Colonic mucosa (tissue), 4 donors: ENCODE data around the gene CUX1. TPM values are rescaled to one million over a fixed set of nuclear protein-coding genes. Genes with fewer than 3 reads are reported as not detected.
"Not testable (repeated sequence)": the region's sequence is repeated elsewhere in the genome, so short reads cannot be mapped to it uniquely, and the experiment has no call there.

Source experiments
- DNase-seq: peaks from one replicate; pipeline ENCODE4 v3.0.0-alpha.2; 2020
- H3K27ac ChIP-seq: fragments of 200-600 bp; one replicate; pipeline ENCODE4 v1.8.0; 2021
- H3K27me3 ChIP-seq: fragments of 200-600 bp; one replicate; pipeline ENCODE4 v1.8.0; 2021
- H3K36me3 ChIP-seq: fragments of 200-600 bp; one replicate; pipeline ENCODE4 v1.8.0; 2021
- H3K4me1 ChIP-seq: fragments of 200-600 bp; one replicate; pipeline ENCODE4 v1.8.0; 2021; ENCODE audit warnings: mild to moderate bottlenecking
- H3K4me3 ChIP-seq: fragments of 200-600 bp; one replicate; pipeline ENCODE4 v1.8.0; 2021
- H3K9ac ChIP-seq, 2 donors: one replicate each; pipeline ENCODE4 v1.7.0; 2013; ENCODE audit warnings: control low read depth in 2 of 2, low read depth in 2 of 2, low read length in 2 of 2
- H3K9me3 ChIP-seq: fragments of 200-600 bp; one replicate; pipeline ENCODE4 v1.8.0; 2021
- intact Hi-C: fragments of 100-400 bp; cut with DNase I; formaldehyde crosslinking; loops from one replicate; pipeline ENCODE4 v1.14.1; 2022
- total RNA-seq, 2 donors: library from RNA; stranded (reverse); fragmentation: NEBNext Ultra II Directional in 1 of 2; extraction: Animal tissue kit (Norgen Biotek cat#: 25700) in 1 of 2; gene quantifications; one replicate each; pipeline ENCODE4 v1.2.1, GENCODE V29; 2021
- TF ChIP-seq, protein P1 (sequence below): fragments of 200-600 bp; IDR thresholded peaks from one replicate; pipeline ENCODE4 v1.8.0; 2022; ENCODE audit warnings: antibody characterized with exemption, mild to moderate bottlenecking
- donor health status: healthy.
- donor health status: DM: no; HTN: no; CAD: no.
- donor health status: DM: no; HTN: no; CAD: no.

The CUX1 gene
- total RNA-seq, 2 donors from 2014 or later, result 68.5 to 97.5 TPM

DNA sequence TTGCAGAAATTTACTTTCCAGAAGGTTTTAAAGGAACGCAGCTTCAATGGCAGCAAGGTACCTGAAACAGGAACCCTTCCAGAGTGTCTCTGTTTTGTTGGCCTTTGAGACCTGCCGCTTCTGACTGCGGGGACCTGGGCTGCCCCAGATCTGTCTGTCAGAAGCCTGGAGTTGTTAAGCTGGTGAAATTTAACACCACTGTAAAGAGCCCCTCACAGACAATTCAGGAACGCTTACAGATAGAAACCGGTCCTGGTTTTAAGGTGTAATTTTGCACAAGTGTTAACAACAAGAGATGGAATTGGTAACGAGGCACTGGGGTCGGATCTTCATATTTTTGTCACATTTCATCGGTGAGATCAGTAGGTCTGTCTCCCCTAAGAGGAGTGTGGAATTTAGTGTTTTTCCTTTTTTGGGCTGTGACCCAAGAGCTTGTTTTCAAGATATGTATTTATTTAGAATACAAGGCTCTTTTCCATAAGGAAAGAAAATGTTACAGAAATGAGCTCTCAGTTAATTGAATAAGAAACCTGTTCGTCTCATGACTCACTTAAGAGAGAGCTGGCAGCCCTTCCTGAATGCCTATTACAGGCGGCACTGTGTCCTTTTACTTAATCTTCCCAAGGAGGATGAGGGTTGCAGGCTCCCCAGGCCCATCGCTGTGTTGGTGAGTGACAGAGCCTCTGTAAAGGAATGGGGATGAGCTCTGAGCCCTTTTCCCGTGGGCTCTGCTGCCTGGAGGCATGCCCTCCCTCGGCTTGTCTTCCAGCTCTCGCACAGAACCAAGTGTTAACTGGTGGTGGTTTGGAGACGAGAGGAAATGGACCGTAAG, 168.7 kb downstream of the CUX1 start:
- DNase-seq, result no peak
- H3K9me3 ChIP-seq, result no peaks in the 10 kb centered on the region
- no peak overlapping the region for H3K9ac ChIP-seq
- no peak overlapping the region for H3K27ac ChIP-seq
- no peaks in the 10 kb centered on the region for H3K36me3 ChIP-seq
- no peaks in the 10 kb centered on the region for H3K4me1 ChIP-seq
- no peaks in the 10 kb centered on the region for H3K27me3 ChIP-seq
- no peak overlapping the region for H3K4me3 ChIP-seq
- TF ChIP-seq, protein P1, sequence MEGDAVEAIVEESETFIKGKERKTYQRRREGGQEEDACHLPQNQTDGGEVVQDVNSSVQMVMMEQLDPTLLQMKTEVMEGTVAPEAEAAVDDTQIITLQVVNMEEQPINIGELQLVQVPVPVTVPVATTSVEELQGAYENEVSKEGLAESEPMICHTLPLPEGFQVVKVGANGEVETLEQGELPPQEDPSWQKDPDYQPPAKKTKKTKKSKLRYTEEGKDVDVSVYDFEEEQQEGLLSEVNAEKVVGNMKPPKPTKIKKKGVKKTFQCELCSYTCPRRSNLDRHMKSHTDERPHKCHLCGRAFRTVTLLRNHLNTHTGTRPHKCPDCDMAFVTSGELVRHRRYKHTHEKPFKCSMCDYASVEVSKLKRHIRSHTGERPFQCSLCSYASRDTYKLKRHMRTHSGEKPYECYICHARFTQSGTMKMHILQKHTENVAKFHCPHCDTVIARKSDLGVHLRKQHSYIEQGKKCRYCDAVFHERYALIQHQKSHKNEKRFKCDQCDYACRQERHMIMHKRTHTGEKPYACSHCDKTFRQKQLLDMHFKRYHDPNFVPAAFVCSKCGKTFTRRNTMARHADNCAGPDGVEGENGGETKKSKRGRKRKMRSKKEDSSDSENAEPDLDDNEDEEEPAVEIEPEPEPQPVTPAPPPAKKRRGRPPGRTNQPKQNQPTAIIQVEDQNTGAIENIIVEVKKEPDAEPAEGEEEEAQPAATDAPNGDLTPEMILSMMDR, result no peak
- intact Hi-C loops, result no loop called here

DNA sequence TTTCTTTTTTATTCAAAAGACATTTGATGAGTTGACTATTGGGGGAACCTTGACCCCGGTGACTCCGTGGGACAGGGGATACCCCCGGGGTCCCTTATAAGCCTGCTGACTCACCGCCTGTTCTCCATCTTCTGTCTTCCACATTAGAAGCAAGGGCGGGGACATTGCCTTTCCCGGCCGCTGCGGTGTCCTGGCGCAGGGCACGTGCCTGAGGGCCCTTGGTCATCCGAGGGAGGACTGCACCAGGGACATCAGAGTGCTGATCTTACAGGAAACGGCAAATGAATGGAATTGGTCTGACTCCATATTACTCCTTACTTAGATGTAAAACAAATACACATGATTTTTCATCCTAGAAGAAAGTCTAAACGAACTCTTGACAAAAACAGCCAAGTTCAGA, 170.1 kb downstream of the CUX1 start:
- TF ChIP-seq, protein P1, result no peak

DNA sequence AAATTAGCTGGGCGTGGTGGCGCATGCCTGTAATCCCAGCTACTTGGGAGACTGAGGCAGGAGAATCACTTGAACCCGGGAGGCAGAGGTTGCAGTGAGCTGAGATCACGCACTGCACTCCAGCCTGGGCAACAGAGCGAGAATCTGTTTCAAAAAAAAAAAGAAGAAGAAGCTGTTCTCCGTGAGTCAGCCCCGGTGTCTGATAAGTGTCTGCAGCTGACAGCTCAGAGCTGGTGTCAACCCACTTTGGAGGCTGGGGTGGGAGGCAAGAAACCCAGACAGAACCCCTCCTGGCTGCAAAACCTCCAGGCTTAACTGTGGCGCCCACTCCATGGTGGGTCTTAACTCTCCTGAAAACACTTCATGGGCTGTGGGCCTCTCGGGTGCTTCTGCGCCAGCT, 170.6 kb downstream of the CUX1 start:
- not testable (repeated sequence) for H3K4me3 ChIP-seq

More for the DNA sequence above, 170.1 kb downstream of the CUX1 start:
- Histone ChIP-seq H3K27ac (no peak overlapping the region), H3K4me3 (no peak overlapping the region), H3K4me1 (no peaks in the 10 kb centered on the region), H3K27me3 (no peaks in the 10 kb centered on the region), H3K9me3 (no peaks in the 10 kb centered on the region), H3K9ac (no peak overlapping the region), H3K36me3 (no peaks in the 10 kb centered on the region)
- no peak for DNase-seq
- intact Hi-C loops, result no loop called here

GRCh38 chr7:101988513-101988912, 171.1 kb downstream of the CUX1 start:
- DNase-seq, result no peak
- Histone ChIP-seq H3K36me3 (no peaks in the 10 kb centered on the region), H3K9ac (no peak overlapping the region), H3K27me3 (no peaks in the 10 kb centered on the region), H3K27ac (no peak overlapping the region), H3K4me1 (no peaks in the 10 kb centered on the region), H3K4me3 (no peak overlapping the region), H3K9me3 (no peaks in the 10 kb centered on the region)
- intact Hi-C loops, result no loop called here
- TF ChIP-seq, protein P1, result no peak

More for the DNA sequence above, 170.6 kb downstream of the CUX1 start:
- H3K27me3 ChIP-seq, H3K9me3 ChIP-seq, H3K4me1 ChIP-seq, DNase-seq, H3K9ac ChIP-seq, H3K36me3 ChIP-seq, H3K27ac ChIP-seq, intact Hi-C loops: not testable (repeated sequence)

GRCh38 chr7:101989101-101989500, 171.7 kb downstream of the CUX1 start:
- no peak overlapping the region for H3K4me3 ChIP-seq
- H3K4me1 ChIP-seq, result no peaks in the 10 kb centered on the region
- TF ChIP-seq, protein P1, result no peak
- no peaks in the 10 kb centered on the region for H3K27me3 ChIP-seq
- intact Hi-C loops, result no loop called here
- no peaks in the 10 kb centered on the region for H3K36me3 ChIP-seq
- no peak for DNase-seq
- no peaks in the 10 kb centered on the region for H3K9me3 ChIP-seq
- H3K27ac ChIP-seq, result no peak overlapping the region
- H3K9ac ChIP-seq, result no peak overlapping the region

GRCh38 chr7:101990811-101991418, 173.5 kb downstream of the CUX1 start:
- Histone ChIP-seq H3K4me1 (no peaks in the 10 kb centered on the region), H3K36me3 (no peaks in the 10 kb centered on the region), H3K9me3 (no peaks in the 10 kb centered on the region), H3K4me3 (no peak overlapping the region), H3K9ac (no peak overlapping the region), H3K27ac (no peak overlapping the region), H3K27me3 (no peaks in the 10 kb centered on the region)
- DNase-seq, result no peak
- TF ChIP-seq, protein P1, result no peak
- intact Hi-C loops, result no loop called here
